HEK293T (cell line): ENCODE data around the gene UBE2G1.

ENCODE experiments used
- CTCF ChIA-PET: fragments of 350-600 bp; formaldehyde crosslinking; extraction: SDS; loops from one replicate; lab custom pipeline; 2021; ENCODE audit warnings: antibody characterized with exemption, inconsistent platforms; lab: Yijun Ruan, JAX
- POLR2A ChIA-PET: fragments of 350-600 bp; formaldehyde crosslinking; extraction: SDS; loops from one replicate; lab custom pipeline; 2020; ENCODE audit warnings: antibody characterized with exemption, inconsistent platforms; lab: Yijun Ruan, JAX
- DNase-seq: peaks from one replicate; pipeline ENCODE4 v3.0.0; 2012; ENCODE audit warnings: mixed read lengths; ENCODE audit errors: extremely low spot score
- ARNT ChIP-seq: fragments of 450-650 bp; IDR thresholded peaks from 2 replicates; pipeline ENCODE4 v1.6.1; 2017; ENCODE audit warnings: mild to moderate bottlenecking
- BHLHE40 ChIP-seq: fragments of 450-650 bp; IDR thresholded peaks from 2 replicates; pipeline ENCODE4 v1.6.1; 2016; ENCODE audit warnings: mild to moderate bottlenecking, moderate library complexity, borderline replicate concordance
- CTBP1 ChIP-seq: fragments of 450-650 bp; IDR thresholded peaks from 2 replicates; pipeline ENCODE4 v1.6.1; 2016; ENCODE audit warnings: borderline replicate concordance
- ELF4 ChIP-seq: fragments of 450-650 bp; IDR thresholded peaks from 2 replicates; pipeline ENCODE4 v1.6.1; 2017; ENCODE audit warnings: antibody characterized with exemption
- FOXA1 ChIP-seq: fragments of 450-650 bp; IDR thresholded peaks from 2 replicates; pipeline ENCODE4 v1.6.1; 2016; ENCODE audit warnings: mild to moderate bottlenecking
- FOXK2 ChIP-seq: fragments of 450-650 bp; IDR thresholded peaks from 2 replicates; pipeline ENCODE4 v1.6.1; 2016; ENCODE audit warnings: mild to moderate bottlenecking
- FOXM1 ChIP-seq: fragments of 450-650 bp; IDR thresholded peaks from 2 replicates; pipeline ENCODE4 v1.6.1; 2017; ENCODE audit warnings: mild to moderate bottlenecking, borderline replicate concordance
- HDGF ChIP-seq: fragments of 450-650 bp; IDR thresholded peaks from 2 replicates; pipeline ENCODE4 v1.6.1; 2017; ENCODE audit warnings: antibody characterized with exemption, borderline replicate concordance
- L3MBTL2 ChIP-seq: fragments of 450-650 bp; conservative IDR thresholded peaks from 2 replicates; pipeline ENCODE4 v1.6.1; 2016; ENCODE audit warnings: mild to moderate bottlenecking
- LEF1 ChIP-seq: fragments of 450-650 bp; IDR thresholded peaks from 2 replicates; pipeline ENCODE4 v1.6.1; 2017; ENCODE audit warnings: mild to moderate bottlenecking, borderline replicate concordance
- NFRKB ChIP-seq: fragments of 450-650 bp; IDR thresholded peaks from 2 replicates; pipeline ENCODE4 v1.6.1; 2016; ENCODE audit warnings: mild to moderate bottlenecking, moderate library complexity
- SP1 ChIP-seq: fragments of 450-650 bp; IDR thresholded peaks from 2 replicates; pipeline ENCODE4 v1.6.1; 2017
- SUZ12 ChIP-seq: fragments of 450-650 bp; IDR thresholded peaks from 2 replicates; pipeline ENCODE4 v1.6.1; 2016; ENCODE audit warnings: mild to moderate bottlenecking
- TARDBP ChIP-seq: fragments of 450-650 bp; IDR thresholded peaks from 2 replicates; pipeline ENCODE4 v1.6.1; 2016
- ZNF384 ChIP-seq: fragments of 450-650 bp; IDR thresholded peaks from 2 replicates; pipeline ENCODE4 v1.6.1; 2016
- TF ChIP-seq, protein P1 (sequence below): fragments of 450-650 bp; IDR thresholded peaks from 2 replicates; pipeline ENCODE4 v1.6.1; 2016

The UBE2G1 gene

DNA sequence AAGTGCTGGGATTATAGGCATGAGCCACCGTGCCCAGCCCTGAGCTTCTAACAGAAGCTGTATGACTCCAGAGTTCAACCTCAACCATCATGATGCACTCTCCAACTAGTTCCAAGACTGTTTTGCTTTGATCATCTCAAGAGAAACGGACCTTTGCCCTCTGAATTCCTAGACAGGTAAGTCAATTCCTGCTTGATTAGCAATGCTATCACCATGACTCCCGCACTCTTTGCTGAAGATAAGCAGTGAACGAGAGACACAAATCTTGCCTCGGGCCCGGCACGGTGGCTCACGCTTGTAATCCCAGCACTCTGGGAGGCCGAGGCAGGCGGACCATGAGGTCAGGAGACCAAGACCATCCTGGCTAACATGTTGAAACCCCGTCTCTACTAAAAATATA, 124.9 kb downstream of the UBE2G1 start:
- TF ChIP-seq ARNT, result no peak
- no peak for TF ChIP-seq BHLHE40
- no peak for TF ChIP-seq FOXA1
- TF ChIP-seq NFRKB, result no peak
- no peak for TF ChIP-seq LEF1
- TF ChIP-seq TARDBP, result no peak
- no peak for TF ChIP-seq SP1
- no peak for TF ChIP-seq HDGF
- no peak for TF ChIP-seq FOXM1
- no peak for TF ChIP-seq ELF4
- TF ChIP-seq ZNF384, result no peak
- TF ChIP-seq CTBP1, result no peak
- TF ChIP-seq L3MBTL2, result no peak
- TF ChIP-seq, protein P1, sequence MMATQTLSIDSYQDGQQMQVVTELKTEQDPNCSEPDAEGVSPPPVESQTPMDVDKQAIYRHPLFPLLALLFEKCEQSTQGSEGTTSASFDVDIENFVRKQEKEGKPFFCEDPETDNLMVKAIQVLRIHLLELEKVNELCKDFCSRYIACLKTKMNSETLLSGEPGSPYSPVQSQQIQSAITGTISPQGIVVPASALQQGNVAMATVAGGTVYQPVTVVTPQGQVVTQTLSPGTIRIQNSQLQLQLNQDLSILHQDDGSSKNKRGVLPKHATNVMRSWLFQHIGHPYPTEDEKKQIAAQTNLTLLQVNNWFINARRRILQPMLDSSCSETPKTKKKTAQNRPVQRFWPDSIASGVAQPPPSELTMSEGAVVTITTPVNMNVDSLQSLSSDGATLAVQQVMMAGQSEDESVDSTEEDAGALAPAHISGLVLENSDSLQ, result no peak
- DNase-seq, result no peak
- CTCF ChIA-PET, result interaction anchor here (3.0 kb wide), 1 partner anchor 8 kb away, joined by 11 read pairs; no protein-coding TSS in a partner anchor
- POLR2A ChIA-PET, result interaction anchor here (0.9 kb wide), 1 partner anchor 22 kb away, joined by 3 read pairs; the partner anchor contains the start of gene ANKFY1

DNA sequence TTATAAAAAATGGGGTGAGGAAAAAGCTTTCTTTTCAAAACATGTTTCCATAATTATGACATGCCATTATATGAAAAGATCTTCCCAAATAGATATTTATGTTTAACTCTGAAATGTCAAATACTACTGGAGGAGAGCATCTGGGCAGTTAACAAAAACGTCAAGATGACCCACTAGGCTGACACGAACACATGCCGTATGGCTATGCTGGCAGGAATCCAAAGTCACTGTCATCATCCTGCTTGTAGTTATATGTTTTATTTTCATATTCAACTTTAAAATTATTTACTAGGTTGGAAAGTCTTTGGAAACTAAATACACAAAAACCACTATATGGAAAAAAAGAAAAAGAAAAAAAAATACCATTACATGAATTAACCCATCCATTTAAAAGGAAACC, 130.0 kb downstream of the UBE2G1 start:
- no peak for TF ChIP-seq BHLHE40
- no peak for TF ChIP-seq TARDBP
- TF ChIP-seq ZNF384, result no peak
- no peak for TF ChIP-seq L3MBTL2
- no peak for TF ChIP-seq ELF4
- TF ChIP-seq SP1, result no peak
- TF ChIP-seq FOXM1, result no peak
- no peak for TF ChIP-seq CTBP1
- POLR2A ChIA-PET, result no interaction called here
- CTCF ChIA-PET, result no interaction called here
- DNase-seq, result no peak

DNA sequence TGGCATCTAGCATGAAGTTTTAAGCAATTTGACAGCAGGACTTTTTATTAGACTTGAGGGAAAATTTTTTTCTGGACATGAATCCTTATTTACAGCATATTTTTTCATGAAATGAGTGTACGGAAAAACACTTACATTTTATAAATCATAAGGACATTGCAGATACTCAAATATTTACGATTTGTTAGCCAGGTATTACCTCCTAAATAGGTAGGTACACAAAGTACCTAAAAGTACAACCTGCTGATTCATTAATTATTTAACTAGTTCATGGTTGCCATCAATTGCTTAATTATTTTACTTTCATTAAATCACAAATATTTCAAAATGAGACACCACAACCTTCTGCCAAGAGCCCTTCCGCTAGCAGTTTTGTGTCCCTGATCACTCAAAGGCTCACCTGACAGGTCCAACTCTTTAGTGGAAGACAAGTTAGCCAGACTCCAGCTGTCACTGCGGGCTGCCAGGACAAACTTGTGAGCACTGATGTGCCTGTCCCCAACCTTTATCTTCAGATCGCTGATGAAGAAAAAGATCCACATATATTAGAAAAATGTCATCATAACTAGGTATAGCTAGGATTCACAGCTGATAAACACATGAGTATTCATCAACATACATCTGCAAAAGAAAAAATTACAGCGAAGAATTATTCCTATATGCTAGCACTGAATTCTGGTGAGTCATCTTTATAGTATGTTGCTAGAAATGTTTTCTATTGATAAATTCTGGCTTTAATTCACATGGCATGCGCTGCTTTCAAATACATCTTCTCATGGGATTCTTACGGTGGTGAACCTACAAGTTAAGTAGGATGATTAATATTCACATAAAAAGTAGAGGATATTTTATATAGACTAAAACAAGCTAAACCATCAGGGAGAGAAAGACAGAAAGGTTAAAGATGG, 130.8 kb downstream of the UBE2G1 start:
- TF ChIP-seq, protein P1, result no peak
- TF ChIP-seq FOXA1 (no peak), NFRKB (no peak), BHLHE40 (no peak), CTBP1 (no peak), TARDBP (no peak), SP1 (no peak), FOXK2 (no peak), LEF1 (no peak), HDGF (no peak), L3MBTL2 (no peak), SUZ12 (no peak), ARNT (no peak), ELF4 (no peak), ZNF384 (no peak), FOXM1 (no peak)
- ChIA-PET CTCF (no interaction called here), POLR2A (no interaction called here)
- no peak for DNase-seq

DNA sequence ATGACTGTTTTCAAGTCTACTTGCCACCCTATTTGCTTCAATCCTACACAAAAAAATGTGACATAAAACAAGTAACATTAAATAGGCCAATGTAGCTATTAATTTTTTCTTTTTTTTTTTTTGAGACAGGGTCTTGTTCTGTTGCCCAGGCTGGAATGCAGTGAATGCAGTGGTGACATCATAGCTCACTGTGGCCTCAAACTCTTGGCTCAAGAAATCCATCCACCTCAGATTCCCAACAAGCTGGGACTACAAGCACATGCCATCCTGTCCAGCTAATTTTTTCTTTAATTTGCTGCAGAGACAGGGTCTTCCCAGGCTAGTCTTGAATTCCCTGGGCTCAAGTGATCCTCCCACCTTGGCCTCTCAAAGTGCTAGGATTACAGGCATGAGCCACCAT, 132.1 kb downstream of the UBE2G1 start:
- ChIA-PET CTCF (interaction anchor here (2.3 kb wide), 1 partner anchor 15 kb away, joined by 8 read pairs; no protein-coding TSS in a partner anchor), POLR2A (interaction anchor here (1.1 kb wide), 1 partner anchor 13 kb away, joined by 4 read pairs; no protein-coding TSS in a partner anchor)
- TF ChIP-seq TARDBP (no peak), ELF4 (no peak), NFRKB (no peak), ARNT (no peak), SUZ12 (no peak), FOXA1 (no peak), SP1 (no peak), FOXM1 (no peak), HDGF (no peak), ZNF384 (no peak), LEF1 (no peak), CTBP1 (no peak), BHLHE40 (no peak), FOXK2 (no peak)
- TF ChIP-seq, protein P1, result no peak
- no peak for DNase-seq

DNA sequence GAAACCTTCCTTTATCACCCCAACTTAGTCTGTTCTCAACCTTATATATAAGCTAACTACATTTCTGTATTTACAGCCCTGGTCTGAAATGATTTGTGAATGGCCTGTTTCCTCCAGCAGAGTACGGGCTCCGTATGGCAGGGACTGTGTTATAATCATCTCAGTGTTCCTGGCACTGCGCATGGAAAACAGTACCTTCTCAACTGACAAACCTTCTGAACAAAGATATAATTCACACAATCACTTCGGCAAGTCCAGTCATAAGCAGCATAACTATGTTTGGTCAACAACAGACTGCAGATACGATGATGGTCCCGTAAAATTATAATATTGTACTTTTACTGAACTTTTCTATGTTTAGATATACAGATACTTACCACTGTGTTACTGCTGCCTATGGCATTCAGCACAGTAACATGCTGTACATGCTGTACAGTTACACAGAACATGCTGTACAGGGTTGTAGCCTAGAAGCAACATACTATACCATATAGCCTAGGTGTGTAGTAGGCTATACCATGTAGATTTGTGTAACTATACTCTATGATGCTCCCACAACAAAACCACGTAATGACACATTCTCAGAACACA, 132.7 kb downstream of the UBE2G1 start:
- TF ChIP-seq LEF1 (no peak), BHLHE40 (no peak), L3MBTL2 (no peak), SP1 (no peak), FOXA1 (no peak), CTBP1 (no peak), ZNF384 (no peak), ELF4 (no peak), SUZ12 (no peak), NFRKB (no peak), FOXK2 (no peak)
- TF ChIP-seq, protein P1, result no peak
- DNase-seq, result no peak

More for the DNA sequence above, 132.7 kb downstream of the UBE2G1 start:
- POLR2A ChIA-PET, result interaction anchor here (1.1 kb wide), 1 partner anchor 14 kb away, joined by 4 read pairs; no protein-coding TSS in a partner anchor
- CTCF ChIA-PET, result interaction anchor here (2.3 kb wide), 1 partner anchor 16 kb away, joined by 8 read pairs; no protein-coding TSS in a partner anchor
